Activated B cell treated with CpG ODN at 0.5 μM for 24 hours (primary cell): ENCODE measurements around the gene SPATA46. TPM values are rescaled to one million over a fixed set of nuclear protein-coding genes. Genes with fewer than 3 reads are reported as not detected.
"Not testable (repeated sequence)": the region's sequence is repeated elsewhere in the genome, so short reads cannot be mapped to it uniquely, and the experiment has no call there.

Experiments
- ATAC-seq: fragments of 200-7000 bp; cut with Tn5 transposase; one replicate; pipeline ENCODE4 v1.10.0; 2021; ENCODE audit warnings: low read depth, mild to moderate bottlenecking, moderate library complexity
- CTCF ChIA-PET: fragments of 350-600 bp; sonication (Branson Sonifier 250); formaldehyde crosslinking; loops from one replicate; lab custom pipeline; 2021; ENCODE audit warnings: antibody characterized with exemption; lab: Charles Lee
- POLR2A ChIA-PET: fragments of 350-600 bp; sonication (Branson Sonifier 250); formaldehyde crosslinking; loops from one replicate; lab custom pipeline; 2021; ENCODE audit warnings: antibody characterized with exemption; lab: Charles Lee
- DNase-seq: peaks from one replicate; pipeline ENCODE4 v3.0.0; 2022
- H3K27ac Mint-ChIP-seq: one replicate; pipeline ENCODE4 v1.8.0; 2020; ENCODE audit warnings: mixed read lengths
- H3K27me3 Mint-ChIP-seq: one replicate; pipeline ENCODE4 v1.8.0; 2021; ENCODE audit warnings: mixed read lengths
- H3K36me3 Mint-ChIP-seq: one replicate; pipeline ENCODE4 v1.8.0; 2021; ENCODE audit warnings: low read depth, mixed read lengths
- H3K4me1 Mint-ChIP-seq: one replicate; pipeline ENCODE4 v1.8.0; 2021; ENCODE audit warnings: mixed read lengths
- H3K4me3 Mint-ChIP-seq: one replicate; pipeline ENCODE4 v1.8.0; 2020; ENCODE audit warnings: mild to moderate bottlenecking, mixed read lengths
- H3K9me3 Mint-ChIP-seq: one replicate; pipeline ENCODE4 v1.8.0; 2020; ENCODE audit warnings: mixed read lengths
- intact Hi-C: fragments of 100-400 bp; cut with micrococcal nuclease; formaldehyde crosslinking; loops from one replicate; pipeline ENCODE4 v1.15.1; 2024
- total RNA-seq: library from RNA; stranded (reverse); gene quantifications from 2 replicates; pipeline ENCODE4 v1.2.3, GENCODE V29; 2022
- TF ChIP-seq, protein P1 (sequence below): fragments of 200-600 bp; IDR thresholded peaks from one replicate; pipeline ENCODE4 v1.8.0; 2022; ENCODE audit warnings: antibody characterized with exemption, mild to moderate bottlenecking

SPATA46 gene
- total RNA-seq, 1 donor from 2014 or later, result not detected

DNA sequence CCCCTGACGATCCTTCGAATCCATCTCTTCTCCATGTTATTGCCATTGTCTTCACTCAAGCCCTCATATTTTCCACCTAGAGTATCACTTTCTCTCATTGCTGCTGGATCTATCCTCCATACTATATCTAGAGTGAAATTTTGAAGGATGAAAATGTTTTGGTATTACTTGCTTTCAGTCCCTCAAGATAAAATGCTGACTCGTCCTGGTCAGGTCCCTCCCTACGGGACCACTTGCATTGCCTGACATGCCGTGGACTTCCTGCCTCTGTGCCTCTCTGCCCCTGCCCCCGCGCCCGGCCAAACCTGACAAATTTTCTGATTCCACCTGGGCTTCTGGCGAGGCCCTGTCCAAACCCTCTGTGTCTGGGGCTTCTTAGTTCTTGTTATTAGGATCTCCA, 23.6 kb downstream of the SPATA46 start:
- CTCF ChIA-PET, result no interaction called here
- Mint-ChIP-seq H3K27me3 (peaks cover 13% of the 10 kb centered on the region), H3K9me3 (no peaks in the 10 kb centered on the region), H3K4me3 (no peak overlapping the region), H3K27ac (no peak overlapping the region), H3K4me1 (no peaks in the 10 kb centered on the region), H3K36me3 (no peaks in the 10 kb centered on the region)
- intact Hi-C loops, result no loop called here
- TF ChIP-seq, protein P1, sequence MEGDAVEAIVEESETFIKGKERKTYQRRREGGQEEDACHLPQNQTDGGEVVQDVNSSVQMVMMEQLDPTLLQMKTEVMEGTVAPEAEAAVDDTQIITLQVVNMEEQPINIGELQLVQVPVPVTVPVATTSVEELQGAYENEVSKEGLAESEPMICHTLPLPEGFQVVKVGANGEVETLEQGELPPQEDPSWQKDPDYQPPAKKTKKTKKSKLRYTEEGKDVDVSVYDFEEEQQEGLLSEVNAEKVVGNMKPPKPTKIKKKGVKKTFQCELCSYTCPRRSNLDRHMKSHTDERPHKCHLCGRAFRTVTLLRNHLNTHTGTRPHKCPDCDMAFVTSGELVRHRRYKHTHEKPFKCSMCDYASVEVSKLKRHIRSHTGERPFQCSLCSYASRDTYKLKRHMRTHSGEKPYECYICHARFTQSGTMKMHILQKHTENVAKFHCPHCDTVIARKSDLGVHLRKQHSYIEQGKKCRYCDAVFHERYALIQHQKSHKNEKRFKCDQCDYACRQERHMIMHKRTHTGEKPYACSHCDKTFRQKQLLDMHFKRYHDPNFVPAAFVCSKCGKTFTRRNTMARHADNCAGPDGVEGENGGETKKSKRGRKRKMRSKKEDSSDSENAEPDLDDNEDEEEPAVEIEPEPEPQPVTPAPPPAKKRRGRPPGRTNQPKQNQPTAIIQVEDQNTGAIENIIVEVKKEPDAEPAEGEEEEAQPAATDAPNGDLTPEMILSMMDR, result no peak
- no peak for DNase-seq
- ATAC-seq, result no peak
- POLR2A ChIA-PET, result no interaction called here

DNA sequence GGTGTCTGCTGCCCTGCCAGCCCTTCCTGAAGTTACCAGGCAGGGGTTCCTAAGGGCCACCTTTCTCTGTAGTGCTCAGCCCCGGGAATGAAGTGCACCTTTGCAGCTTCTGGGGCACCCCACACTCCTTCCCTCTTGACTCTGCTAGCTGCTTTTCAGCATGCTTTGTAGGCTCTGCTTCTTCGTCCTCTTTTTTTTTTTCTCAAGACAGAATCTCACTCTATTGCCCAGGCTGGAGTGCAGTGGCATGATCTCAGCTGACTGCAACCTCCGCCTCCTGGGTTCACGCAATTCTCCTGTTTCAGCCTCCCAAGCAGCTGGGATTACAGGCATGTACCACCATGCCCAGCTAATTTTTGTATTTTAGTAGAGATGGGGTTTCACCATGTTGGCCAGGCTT, 24.8 kb downstream of the SPATA46 start:
- intact Hi-C loops, H3K4me1 Mint-ChIP-seq, CTCF ChIA-PET, POLR2A ChIA-PET, H3K36me3 Mint-ChIP-seq, ATAC-seq, DNase-seq, H3K4me3 Mint-ChIP-seq, H3K27ac Mint-ChIP-seq, H3K27me3 Mint-ChIP-seq, H3K9me3 Mint-ChIP-seq: not testable (repeated sequence)

DNA sequence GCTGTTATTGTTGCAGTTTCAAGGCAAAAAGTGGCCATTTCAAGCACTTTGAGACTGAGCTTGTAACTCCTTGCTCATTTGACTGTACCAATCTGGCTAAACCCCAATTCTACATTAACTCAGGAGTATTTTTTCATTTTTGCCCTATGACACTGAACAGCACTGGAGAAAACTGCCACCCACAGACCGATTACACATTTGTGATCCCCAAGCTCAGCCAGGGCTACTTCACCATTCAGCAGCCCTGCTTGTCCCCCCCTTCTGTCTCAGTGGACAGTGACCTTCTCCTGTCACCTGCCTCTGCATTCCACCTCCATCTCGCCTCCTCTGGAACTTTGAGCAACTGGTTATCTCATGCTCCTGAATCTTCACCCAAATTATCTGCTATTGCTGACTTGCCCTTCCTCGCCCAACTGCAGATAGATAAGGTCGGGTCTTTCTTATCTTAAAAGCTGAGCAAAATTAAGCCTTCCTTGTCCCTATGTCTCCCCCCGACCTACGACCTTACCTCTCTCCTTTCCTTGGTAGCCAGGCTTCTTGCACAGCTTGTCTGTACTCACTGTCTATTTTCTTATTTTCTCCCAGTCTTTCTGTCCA, 25.3 kb downstream of the SPATA46 start:
- no peak overlapping the region for H3K4me3 Mint-ChIP-seq
- no peaks in the 10 kb centered on the region for H3K36me3 Mint-ChIP-seq
- TF ChIP-seq, protein P1, result no peak
- H3K27me3 Mint-ChIP-seq, result peaks cover 2% of the 10 kb centered on the region
- intact Hi-C loops, result no loop called here
- no peaks in the 10 kb centered on the region for H3K9me3 Mint-ChIP-seq
- POLR2A ChIA-PET, result no interaction called here
- no peak for ATAC-seq
- no peak overlapping the region for H3K27ac Mint-ChIP-seq
- CTCF ChIA-PET, result no interaction called here
- H3K4me1 Mint-ChIP-seq, result no peaks in the 10 kb centered on the region
- no peak for DNase-seq

DNA sequence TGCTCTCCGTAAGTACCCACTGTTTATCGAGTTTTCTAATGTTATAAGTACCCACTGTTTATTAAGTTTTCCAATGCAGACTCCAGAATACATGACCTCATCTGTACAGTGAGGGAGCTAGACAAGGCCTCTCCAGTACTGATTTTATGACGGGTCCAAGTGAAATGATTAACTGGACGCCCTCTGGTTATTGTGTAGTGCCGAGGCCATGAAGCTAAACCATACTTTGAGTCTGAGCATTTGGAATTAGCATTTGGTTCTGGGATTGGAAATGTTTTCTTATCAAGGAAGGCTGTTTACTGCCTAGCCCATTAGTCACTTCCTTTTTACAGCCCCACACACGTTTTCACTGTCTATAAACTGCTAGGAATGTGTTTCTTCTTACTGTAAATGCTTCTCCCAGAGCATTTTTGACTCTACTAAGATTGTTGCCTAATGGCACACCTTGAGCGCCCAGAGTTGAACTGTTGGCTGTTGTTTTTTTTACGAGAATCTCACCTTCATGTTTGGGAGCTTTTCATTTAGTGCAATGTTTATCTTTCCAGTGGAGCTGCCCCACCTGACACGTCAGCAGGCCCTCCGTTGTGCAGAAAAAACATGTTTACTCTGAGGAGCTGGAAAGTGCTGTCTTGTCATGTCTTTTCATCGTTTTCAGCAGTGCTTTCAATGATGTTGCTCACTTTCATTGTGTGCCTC, 26.9 kb downstream of the SPATA46 start:
- no peak overlapping the region for H3K4me3 Mint-ChIP-seq
- no peak for DNase-seq
- intact Hi-C loops, result no loop called here
- H3K27ac Mint-ChIP-seq, result no peak overlapping the region
- TF ChIP-seq, protein P1, result no peak
- POLR2A ChIA-PET, result no interaction called here
- H3K27me3 Mint-ChIP-seq, result peaks cover 2% of the 10 kb centered on the region
- no peaks in the 10 kb centered on the region for H3K9me3 Mint-ChIP-seq
- no peaks in the 10 kb centered on the region for H3K4me1 Mint-ChIP-seq
- CTCF ChIA-PET, result no interaction called here
- no peaks in the 10 kb centered on the region for H3K36me3 Mint-ChIP-seq
- no peak for ATAC-seq

DNA sequence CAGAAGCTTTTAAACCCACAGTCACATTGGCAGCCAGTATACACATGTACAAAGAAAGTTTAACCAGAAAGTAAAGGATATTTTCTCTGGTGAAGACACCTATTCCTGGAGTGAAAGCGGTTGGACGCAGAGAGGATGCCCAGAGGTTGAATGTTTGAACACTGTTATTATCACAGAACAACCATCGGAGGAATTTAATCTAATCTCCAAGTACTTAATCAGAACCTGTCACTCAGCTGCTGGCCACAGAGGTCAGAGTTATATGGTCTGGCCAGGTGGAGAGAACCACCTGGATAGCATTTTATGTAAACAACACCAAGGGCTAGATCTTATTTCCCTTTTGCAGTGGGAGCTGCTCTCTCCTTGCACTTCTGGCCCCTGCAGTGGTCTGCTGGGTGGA, 29.4 kb downstream of the SPATA46 start:
- H3K4me1 Mint-ChIP-seq, result no peaks in the 10 kb centered on the region
- ChIA-PET POLR2A (no interaction called here), CTCF (no interaction called here)
- intact Hi-C loops, result no loop called here
- H3K36me3 Mint-ChIP-seq, result no peaks in the 10 kb centered on the region
- H3K4me3 Mint-ChIP-seq, result no peak overlapping the region
- peaks cover 4% of the 10 kb centered on the region for H3K27me3 Mint-ChIP-seq
- DNase-seq (no peak), ATAC-seq (no peak)
- TF ChIP-seq, protein P1, result no peak
- H3K27ac Mint-ChIP-seq, result no peak overlapping the region
- no peaks in the 10 kb centered on the region for H3K9me3 Mint-ChIP-seq
